Astrocyte (in vitro differentiated cells and primary cell): ENCODE data around the gene NOBOX.

ENCODE experiments used
- CTCF ChIP-seq: IDR thresholded peaks from 2 replicates; pipeline ENCODE4 v1.5.1; 2011; ENCODE audit warnings: low read depth, mild to moderate bottlenecking, inconsistent platforms, low read length, moderate library complexity; ENCODE audit not compliant: insufficient read depth
- EZH2 ChIP-seq: IDR thresholded peaks from 2 replicates; pipeline ENCODE4 v1.6.1; 2012; ENCODE audit warnings: mild to moderate bottlenecking, low read length, inconsistent platforms; ENCODE audit not compliant: insufficient read depth

GRCh38 chr7:144384071-144384470, 19.4 kb downstream of the NOBOX start:
- TF ChIP-seq CTCF (no peak), EZH2 (no peak)
